Cardiac muscle cell (in vitro differentiated cells and primary cell): ENCODE results near the gene PSPH. TPM values are rescaled to one million over a fixed set of nuclear protein-coding genes. Genes with fewer than 3 reads are reported as not detected.
"Not testable (repeated sequence)": the region's sequence is repeated elsewhere in the genome, so short reads cannot be mapped to it uniquely, and the experiment has no call there.

Experiments
- DNase-seq, 2 donors: peaks; one replicate each; pipeline versions ENCODE4 v3.0.0 to v3.0.0-alpha.2; 2010 to 2017; ENCODE audit warnings: low read depth in 1 of 2, low spot score in 1 of 2
- H3K27ac ChIP-seq: fragments of 200-600 bp; sonication (generic); 2 replicates; pipeline ENCODE4 v1.5.1; 2016
- H3K27me3 ChIP-seq: fragments of 200-600 bp; sonication (generic); 2 replicates; pipeline ENCODE4 v1.6.0; 2016; ENCODE audit warnings: control low read depth
- H3K36me3 ChIP-seq: fragments of 200-600 bp; sonication (generic); 2 replicates; pipeline ENCODE4 v1.5.1; 2016; ENCODE audit warnings: control low read depth
- H3K4me1 ChIP-seq: fragments of 200-600 bp; sonication (generic); 2 replicates; pipeline ENCODE4 v1.8.1; 2017; ENCODE audit warnings: low read depth, mild to moderate bottlenecking, mixed run types
- H3K4me3 ChIP-seq: fragments of 200-600 bp; sonication (generic); 2 replicates; pipeline ENCODE4 v1.5.1; 2016; ENCODE audit warnings: mild to moderate bottlenecking
- H3K9me3 ChIP-seq: fragments of 200-600 bp; sonication (generic); 2 replicates; pipeline ENCODE4 v1.5.1; 2017; ENCODE audit warnings: low read depth, mild to moderate bottlenecking, control low read depth
- CTCF ChIP-seq: IDR thresholded peaks from 2 replicates; pipeline ENCODE4 v1.5.1; 2012; ENCODE audit warnings: low read depth, mild to moderate bottlenecking, low read length
- polyA plus RNA-seq: library from polyadenylated mRNA; unstranded; fragments of >200 nt; fragmentation: Nextera tagmentation; extraction: Ambion mirVana; gene quantifications from 2 replicates; pipeline ENCODE4 v1.2.1, GENCODE V29; 2016
- total RNA-seq: library from RNA; depleted of rRNA; stranded (reverse); fragments of >200 nt; gene quantifications from 2 replicates; pipeline ENCODE4 v1.2.3, GENCODE V29; 2016

Gene PSPH
- 64.8 and 92.7 TPM in 2 replicates for total RNA-seq
- polyA plus RNA-seq, result 37.7 and 49.0 TPM in 2 replicates

GRCh38 chr7:56051339-56052191 is at the start of gene PSPH, which contains the start of gene CCT6A:
Gene PSPH, minus strand, starts transcription at chr7:56051444. Its CDS starts 30,232 bp downstream, at chr7:56021212.
Gene CCT6A, plus strand, starts transcription at chr7:56051765. Its CDS starts 84 bp downstream, at chr7:56051849.
- H3K9me3 ChIP-seq, result no peaks in the 10 kb centered on the region
- H3K27ac ChIP-seq, result peak within 1 kb of the TSS; percentile 95
- peaks cover 13% of the 10 kb centered on the region for H3K4me1 ChIP-seq
- H3K36me3 ChIP-seq, result peaks cover 31% of the 10 kb centered on the region
- TF ChIP-seq CTCF, result no peak
- no peaks in the 10 kb centered on the region for H3K27me3 ChIP-seq
- DNase-seq, result peak; percentile 99
- peak within 1 kb of the TSS; percentile 91 for H3K4me3 ChIP-seq

- no peaks in the 10 kb centered on the region for H3K4me1 ChIP-seq
- no peak overlapping the region for H3K27ac ChIP-seq
- no peak for TF ChIP-seq CTCF
- no peak for DNase-seq
- no peaks in the 10 kb centered on the region for H3K9me3 ChIP-seq
- H3K27me3 ChIP-seq, result no peaks in the 10 kb centered on the region
- no peak overlapping the region for H3K4me3 ChIP-seq
- peaks cover 27% of the 10 kb centered on the region for H3K36me3 ChIP-seq
Observed at GRCh38 chr7:56099653-56100052, 48.4 kb upstream of the PSPH start.

GRCh38 chr7:56098187-56099008 is 47.2 kb upstream of the PSPH start:
- H3K4me3 ChIP-seq, H3K27me3 ChIP-seq, H3K4me1 ChIP-seq, DNase-seq, H3K9me3 ChIP-seq, H3K27ac ChIP-seq: not testable (repeated sequence)
- H3K36me3 ChIP-seq, result peaks cover 21% of the 10 kb centered on the region

- Histone ChIP-seq H3K27me3 (no peaks in the 10 kb centered on the region), H3K4me1 (no peaks in the 10 kb centered on the region), H3K9me3 (no peaks in the 10 kb centered on the region), H3K4me3 (no peak overlapping the region), H3K27ac (no peak overlapping the region), H3K36me3 (peaks cover 15% of the 10 kb centered on the region)
- DNase-seq, result peak in 1 of 2 donors; percentile 87
- TF ChIP-seq CTCF, result no peak
Observed at GRCh38 chr7:56097700-56098099, 46.5 kb upstream of the PSPH start.

- peak; percentile 22 to 89 for DNase-seq
- H3K27ac ChIP-seq, result peak within 1 kb of the TSS; percentile 57
Observed at GRCh38 chr7:56092789-56093531, 41.7 kb upstream of the PSPH start, which contains the start of gene PHKG1. Gene PHKG1, minus strand, starts transcription at chr7:56092952. Its CDS starts 4,011 bp downstream, at chr7:56088941.

GRCh38 chr7:56092388-56092787 is 41.1 kb upstream of the PSPH start:
- peak overlapping the region; percentile 57 for H3K27ac ChIP-seq
- H3K27me3 ChIP-seq, H3K4me1 ChIP-seq, DNase-seq, H3K36me3 ChIP-seq, H3K4me3 ChIP-seq, H3K9me3 ChIP-seq: not testable (repeated sequence)

More at GRCh38 chr7:56092789-56093531, 41.7 kb upstream of the PSPH start, which contains the start of gene PHKG1:
- Histone ChIP-seq H3K9me3 (no peaks in the 10 kb centered on the region), H3K4me3 (no peak within 1 kb of the TSS), H3K36me3 (no peaks in the 10 kb centered on the region), H3K4me1 (no peaks in the 10 kb centered on the region), H3K27me3 (no peaks in the 10 kb centered on the region)
- TF ChIP-seq CTCF, result peak; percentile 30
